Measurements from ENCODE around the gene PCCA.

DNA sequence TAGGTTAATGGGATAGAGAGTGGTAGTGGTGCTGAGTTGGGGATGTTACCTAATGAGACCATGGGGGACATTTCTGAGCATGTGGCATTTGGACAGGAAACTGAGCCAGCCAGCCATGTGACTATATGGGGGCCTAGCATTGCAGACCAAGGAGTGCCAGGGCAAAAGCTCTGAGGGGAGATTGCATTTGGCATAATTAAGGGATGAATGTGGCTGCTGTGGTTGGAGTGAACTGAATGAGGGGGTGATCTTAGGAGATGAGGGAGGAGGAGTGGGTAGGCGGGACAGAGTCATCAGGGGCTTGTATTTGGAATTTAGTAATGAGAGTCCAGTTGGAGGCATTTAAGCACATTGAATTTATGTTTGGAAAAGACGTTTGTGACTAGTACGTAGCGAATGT is 6.6 kb downstream of the PCCA start:
- TF ChIP-seq CTCF (IDR thresholded peaks at IDR 0.05) (no peak), POLR2A (IDR thresholded peaks at IDR 0.05) (no peak)
